ENCODE data around the gene TPRG1L.
A peak's percentile ranks its signal among the peaks of the same experiment; 100 is the strongest.

Gene TPRG1L

GRCh38 chr1:3616861-3617260, 8.0 kb upstream of the TPRG1L start:
- H3K4me1 ChIP-seq (ENCODE audit: control insufficient read depth in 1 of 2, insufficient read depth in 2 of 2, low read length in 2 of 2) = peaks cover 11 to 12% of the 10 kb centered on the region in 2 experiments
- H3K36me3 ChIP-seq (ENCODE audit: control insufficient read depth in 1 of 2, insufficient read depth in 2 of 2, low read length in 2 of 2) = no peaks in the 10 kb centered on the region
- H3K9me3 ChIP-seq (ENCODE audit: insufficient read depth, low read depth, low read length) = no peaks in the 10 kb centered on the region
- H2AK5ac ChIP-seq (ENCODE audit: low read length) = no peak overlapping the region
- WGBS (ENCODE audit: extremely low coverage, insufficient coverage, insufficient read length) = no CpG with 5 or more reads among the region's 9 CpGs
- H4K8ac ChIP-seq (ENCODE audit: low read depth, low read length) = no peak overlapping the region
- no peak overlapping the region for H2BK12ac ChIP-seq (ENCODE audit: low read length)
- H2BK5ac ChIP-seq (ENCODE audit: low read depth, low read length, poor library complexity) = no peak overlapping the region
- no peak overlapping the region for H3K9ac ChIP-seq (ENCODE audit: low read length)
- no peak overlapping the region for H4K12ac ChIP-seq (ENCODE audit: low read depth, low read length)
- DNase-seq = no peak
- no peaks in the 10 kb centered on the region for H3K27me3 ChIP-seq (ENCODE audit: insufficient read depth, low read length)
- no peak overlapping the region for H3K18ac ChIP-seq (ENCODE audit: low read length)
- no peak overlapping the region for H2BK120ac ChIP-seq (ENCODE audit: insufficient read depth, low read length, poor library complexity)
- H3K14ac ChIP-seq (ENCODE audit: low read length) = no peak overlapping the region
- H3K4me3 ChIP-seq (ENCODE audit: low read depth, low read length) = no peak overlapping the region
- H4K91ac ChIP-seq (ENCODE audit: low read depth, low read length) = no peak overlapping the region
- H3K27ac ChIP-seq (ENCODE audit: low read depth, low read length) = no peak overlapping the region
- H3K23ac ChIP-seq (ENCODE audit: low read length) = no peak overlapping the region
- no peak overlapping the region for H2AFZ ChIP-seq (ENCODE audit: insufficient read depth, low read length, poor library complexity)
- H3K4me2 ChIP-seq (ENCODE audit: low read length) = no peak overlapping the region
- no peaks in the 10 kb centered on the region for H3K79me1 ChIP-seq (ENCODE audit: low read length)
- H3K4ac ChIP-seq (ENCODE audit: low read depth, low read length) = no peak overlapping the region
- no peaks in the 10 kb centered on the region for H3K79me2 ChIP-seq (ENCODE audit: control insufficient read depth, insufficient read depth, low read length, poor library complexity)

GRCh38 chr1:3617806-3618345, 6.9 kb upstream of the TPRG1L start:
- H2AK5ac ChIP-seq (ENCODE audit: low read length) = no peak overlapping the region
- no peak overlapping the region for H2BK12ac ChIP-seq (ENCODE audit: low read length)
- H3K79me1 ChIP-seq (ENCODE audit: low read length) = no peaks in the 10 kb centered on the region
- H3K14ac ChIP-seq (ENCODE audit: low read length) = no peak overlapping the region
- H2BK5ac ChIP-seq (ENCODE audit: low read depth, low read length, poor library complexity) = no peak overlapping the region
- H4K12ac ChIP-seq (ENCODE audit: low read depth, low read length) = no peak overlapping the region
- H3K79me2 ChIP-seq (ENCODE audit: control insufficient read depth, insufficient read depth, low read length, poor library complexity) = no peaks in the 10 kb centered on the region
- H2AFZ ChIP-seq (ENCODE audit: insufficient read depth, low read length, poor library complexity) = no peak overlapping the region
- no CpG with 5 or more reads among the region's 18 CpGs for WGBS (ENCODE audit: extremely low coverage, insufficient coverage, insufficient read length)
- H3K4me2 ChIP-seq (ENCODE audit: low read length) = no peak overlapping the region
- H4K91ac ChIP-seq (ENCODE audit: low read depth, low read length) = no peak overlapping the region
- H3K27me3 ChIP-seq (ENCODE audit: insufficient read depth, low read length) = no peaks in the 10 kb centered on the region
- peaks cover 9% of the 10 kb centered on the region in 2 experiments for H3K4me1 ChIP-seq (ENCODE audit: control insufficient read depth in 1 of 2, insufficient read depth in 2 of 2, low read length in 2 of 2)
- no peaks in the 10 kb centered on the region for H3K36me3 ChIP-seq (ENCODE audit: control insufficient read depth in 1 of 2, insufficient read depth in 2 of 2, low read length in 2 of 2)
- H3K4ac ChIP-seq (ENCODE audit: low read depth, low read length) = no peak overlapping the region
- H2BK120ac ChIP-seq (ENCODE audit: insufficient read depth, low read length, poor library complexity) = no peak overlapping the region
- no peaks in the 10 kb centered on the region for H3K9me3 ChIP-seq (ENCODE audit: insufficient read depth, low read depth, low read length)
- H3K23ac ChIP-seq (ENCODE audit: low read length) = no peak overlapping the region
- no peak overlapping the region for H4K8ac ChIP-seq (ENCODE audit: low read depth, low read length)
- H3K9ac ChIP-seq (ENCODE audit: low read length) = no peak overlapping the region
- no peak overlapping the region for H3K18ac ChIP-seq (ENCODE audit: low read length)
- DNase-seq = no peak
- H3K4me3 ChIP-seq (ENCODE audit: low read depth, low read length) = no peak overlapping the region
- H3K27ac ChIP-seq (ENCODE audit: low read depth, low read length) = no peak overlapping the region

DNA sequence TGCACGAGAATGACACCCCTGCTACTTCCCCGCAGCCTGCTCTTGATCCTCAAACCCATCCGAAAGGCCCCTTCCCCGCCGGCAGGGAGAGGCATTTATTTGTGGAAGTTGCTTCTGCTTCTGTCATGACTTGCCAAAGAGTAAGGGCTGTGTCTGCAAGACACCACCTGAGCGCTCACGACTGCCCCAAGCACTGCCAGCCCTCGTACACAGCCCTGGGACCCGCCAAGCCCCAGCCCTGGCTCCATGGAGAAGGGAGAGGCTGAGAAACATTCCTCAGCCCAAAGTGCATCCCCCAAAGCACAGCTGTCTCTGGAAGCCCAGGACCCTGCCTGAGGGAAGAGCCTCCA, 6.3 kb upstream of the TPRG1L start:
- no peak overlapping the region for H4K8ac ChIP-seq (ENCODE audit: low read depth, low read length)
- H2BK12ac ChIP-seq (ENCODE audit: low read length) = no peak overlapping the region
- H3K18ac ChIP-seq (ENCODE audit: low read length) = no peak overlapping the region
- H3K9ac ChIP-seq (ENCODE audit: low read length) = no peak overlapping the region
- no peak overlapping the region for H2AFZ ChIP-seq (ENCODE audit: insufficient read depth, low read length, poor library complexity)
- H3K27me3 ChIP-seq (ENCODE audit: insufficient read depth, low read length) = no peaks in the 10 kb centered on the region
- DNase-seq = no peak
- H3K14ac ChIP-seq (ENCODE audit: low read length) = no peak overlapping the region
- H2AK5ac ChIP-seq (ENCODE audit: low read length) = no peak overlapping the region
- H3K79me1 ChIP-seq (ENCODE audit: low read length) = no peaks in the 10 kb centered on the region
- no CpG with 5 or more reads among the region's 9 CpGs for WGBS (ENCODE audit: extremely low coverage, insufficient coverage, insufficient read length)
- no peak overlapping the region for H3K27ac ChIP-seq (ENCODE audit: low read depth, low read length)
- no peak overlapping the region for H2BK5ac ChIP-seq (ENCODE audit: low read depth, low read length, poor library complexity)
- no peak overlapping the region for H3K23ac ChIP-seq (ENCODE audit: low read length)
- no peaks in the 10 kb centered on the region for H3K36me3 ChIP-seq (ENCODE audit: control insufficient read depth in 1 of 2, insufficient read depth in 2 of 2, low read length in 2 of 2)
- no peak overlapping the region for H4K12ac ChIP-seq (ENCODE audit: low read depth, low read length)
- peaks cover 6 to 7% of the 10 kb centered on the region in 2 experiments for H3K4me1 ChIP-seq (ENCODE audit: control insufficient read depth in 1 of 2, insufficient read depth in 2 of 2, low read length in 2 of 2)
- H4K91ac ChIP-seq (ENCODE audit: low read depth, low read length) = no peak overlapping the region
- H3K4me3 ChIP-seq (ENCODE audit: low read depth, low read length) = no peak overlapping the region
- no peak overlapping the region for H3K4ac ChIP-seq (ENCODE audit: low read depth, low read length)
- H3K79me2 ChIP-seq (ENCODE audit: control insufficient read depth, insufficient read depth, low read length, poor library complexity) = no peaks in the 10 kb centered on the region
- no peak overlapping the region for H2BK120ac ChIP-seq (ENCODE audit: insufficient read depth, low read length, poor library complexity)
- H3K9me3 ChIP-seq (ENCODE audit: insufficient read depth, low read depth, low read length) = no peaks in the 10 kb centered on the region
- no peak overlapping the region for H3K4me2 ChIP-seq (ENCODE audit: low read length)

- Histone ChIP-seq H2BK120ac (ENCODE audit: insufficient read depth, low read length, poor library complexity) (no peak overlapping the region), H3K4me2 (ENCODE audit: low read length) (no peak overlapping the region), H2BK5ac (ENCODE audit: low read depth, low read length, poor library complexity) (no peak overlapping the region), H3K4me3 (ENCODE audit: low read depth, low read length) (no peak overlapping the region), H4K91ac (ENCODE audit: low read depth, low read length) (no peak overlapping the region), H3K27ac (ENCODE audit: low read depth, low read length) (no peak overlapping the region), H3K9ac (ENCODE audit: low read length) (no peak overlapping the region), H3K14ac (ENCODE audit: low read length) (no peak overlapping the region), H3K9me3 (ENCODE audit: insufficient read depth, low read depth, low read length) (no peaks in the 10 kb centered on the region), H3K27me3 (ENCODE audit: insufficient read depth, low read length) (no peaks in the 10 kb centered on the region), H2AK5ac (ENCODE audit: low read length) (no peak overlapping the region), H3K18ac (ENCODE audit: low read length) (no peak overlapping the region), H2BK12ac (ENCODE audit: low read length) (no peak overlapping the region), H3K4ac (ENCODE audit: low read depth, low read length) (no peak overlapping the region), H3K36me3 (ENCODE audit: control insufficient read depth in 1 of 2, insufficient read depth in 2 of 2, low read length in 2 of 2) (no peaks in the 10 kb centered on the region), H3K79me2 (ENCODE audit: control insufficient read depth, insufficient read depth, low read length, poor library complexity) (no peaks in the 10 kb centered on the region), H4K8ac (ENCODE audit: low read depth, low read length) (no peak overlapping the region), H3K4me1 (ENCODE audit: control insufficient read depth in 1 of 2, insufficient read depth in 2 of 2, low read length in 2 of 2) (peaks cover 6 to 8% of the 10 kb centered on the region in 2 experiments), H4K12ac (ENCODE audit: low read depth, low read length) (no peak overlapping the region), H3K23ac (ENCODE audit: low read length) (no peak overlapping the region), H3K79me1 (ENCODE audit: low read length) (no peaks in the 10 kb centered on the region), H2AFZ (ENCODE audit: insufficient read depth, low read length, poor library complexity) (no peak overlapping the region)
- DNase-seq = peak; percentile 20 to 73
- WGBS (ENCODE audit: extremely low coverage, insufficient coverage, insufficient read length) = no CpG with 5 or more reads among the region's 21 CpGs
These were observed 5.7 kb upstream of the TPRG1L start for GRCh38 chr1:3618881-3619671.
